Dendritic cell treated with granulocyte-macrophage colony-stimulating factor and Interleukin-4, amounts not matched to agents 40 ng/mL and 50 ng/mL, for 4 days (primary cell): ENCODE data around the gene SNHG17.
"Not testable (repeated sequence)": the region's sequence is repeated elsewhere in the genome, so short reads cannot be mapped to it uniquely, and the experiment has no call there.

Experiments used
- H3K27ac Mint-ChIP-seq: one replicate; pipeline ENCODE4 v1.8.0; 2022; ENCODE audit warnings: mild to moderate bottlenecking, mixed read lengths
- H3K27me3 Mint-ChIP-seq: one replicate; pipeline ENCODE4 v1.8.0; 2022; ENCODE audit warnings: mild to moderate bottlenecking, mixed read lengths
- H3K36me3 Mint-ChIP-seq: one replicate; pipeline ENCODE4 v1.8.0; 2022; ENCODE audit warnings: low read depth, mixed read lengths
- H3K4me1 Mint-ChIP-seq: one replicate; pipeline ENCODE4 v1.8.0; 2022; ENCODE audit warnings: low read depth, mixed read lengths
- H3K4me3 Mint-ChIP-seq: one replicate; pipeline ENCODE4 v1.8.0; 2022; ENCODE audit warnings: mild to moderate bottlenecking, moderate library complexity, mixed read lengths
- H3K9me3 Mint-ChIP-seq: one replicate; pipeline ENCODE4 v1.8.0; 2022; ENCODE audit warnings: mixed read lengths
- intact Hi-C: fragments of 100-400 bp; cut with micrococcal nuclease; formaldehyde crosslinking; loops from one replicate; pipeline ENCODE4 v1.15.0; 2022

The SNHG17 gene

DNA sequence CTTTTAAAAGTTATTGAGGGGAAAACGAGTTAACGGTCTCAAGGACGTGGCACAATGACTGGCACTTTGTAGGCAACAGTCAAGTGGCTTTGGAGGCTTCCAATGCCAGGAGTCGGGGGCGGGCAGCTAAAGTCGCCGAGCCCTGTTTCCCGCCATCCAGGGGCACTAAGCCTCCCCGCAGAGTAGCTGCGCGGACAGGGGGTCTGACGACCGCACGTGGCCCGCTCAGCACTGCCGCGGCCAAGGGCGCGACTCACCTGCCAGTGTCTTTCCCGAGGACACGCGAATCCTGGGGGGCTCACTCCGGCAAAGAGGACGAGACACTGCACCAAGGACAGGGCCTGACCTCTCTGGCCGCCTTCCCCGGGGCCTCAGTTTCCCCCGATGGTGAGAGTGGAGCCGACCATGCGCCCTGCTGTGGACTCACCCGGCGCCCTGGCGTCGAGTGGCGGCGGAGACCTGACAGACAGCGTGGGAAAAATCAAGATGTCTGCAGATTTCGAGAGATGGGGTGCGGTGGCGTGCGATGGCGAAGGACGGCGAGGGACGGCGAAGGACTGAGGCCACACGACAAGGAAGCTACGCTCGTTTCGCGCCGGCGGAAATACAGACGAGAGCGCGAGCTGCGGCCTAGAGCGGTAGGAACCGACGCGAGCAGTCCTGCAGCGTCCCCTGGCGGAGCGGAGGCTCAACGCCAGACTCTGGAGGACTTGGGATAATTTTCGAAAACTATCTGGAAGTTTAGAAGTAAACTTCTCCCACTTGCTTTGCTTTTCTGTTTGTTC is at the start of gene SNHG17:
SNHG17 (minus strand) TSS at position 559 of the 785 bp plus-strand sequence.
- no peaks in the 10 kb centered on the region for H3K9me3 Mint-ChIP-seq
- H3K27me3 Mint-ChIP-seq = peaks cover 8% of the 10 kb centered on the region
- intact Hi-C loops = loop anchor here (1.0 kb wide), 1 partner anchor 11 kb away; no protein-coding TSS in a partner anchor
- peak within 1 kb of the TSS; percentile 88 for H3K4me3 Mint-ChIP-seq
- peaks cover 50% of the 10 kb centered on the region for H3K36me3 Mint-ChIP-seq
- peak within 1 kb of the TSS; percentile 91 for H3K27ac Mint-ChIP-seq
- peaks cover 37% of the 10 kb centered on the region for H3K4me1 Mint-ChIP-seq

DNA sequence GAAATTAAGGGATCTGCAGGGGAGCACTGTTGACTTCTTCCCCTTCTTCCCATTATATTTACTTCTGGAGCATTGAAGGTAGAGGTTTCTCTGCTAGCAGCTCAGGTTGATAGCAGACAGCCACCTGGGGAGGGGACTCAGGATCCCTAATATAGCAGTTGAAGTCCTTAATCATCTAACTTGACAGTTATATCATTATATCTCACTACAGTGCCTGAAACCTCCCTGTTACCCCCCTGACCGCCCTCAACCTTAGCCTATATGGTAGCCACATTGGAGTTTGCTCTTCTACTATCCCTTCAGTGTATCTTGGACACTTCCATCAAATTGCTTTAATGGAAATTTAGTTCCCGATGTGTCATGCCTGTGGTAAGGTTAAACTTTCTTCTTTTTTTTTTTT is 44.5 kb upstream of the SNHG17 start:
- Mint-ChIP-seq H3K9me3 (no peaks in the 10 kb centered on the region), H3K27me3 (no peaks in the 10 kb centered on the region), H3K36me3 (peaks cover 33% of the 10 kb centered on the region), H3K4me3 (no peak overlapping the region), H3K4me1 (peaks cover 30% of the 10 kb centered on the region), H3K27ac (no peak overlapping the region)
- intact Hi-C loops = no loop called here

DNA sequence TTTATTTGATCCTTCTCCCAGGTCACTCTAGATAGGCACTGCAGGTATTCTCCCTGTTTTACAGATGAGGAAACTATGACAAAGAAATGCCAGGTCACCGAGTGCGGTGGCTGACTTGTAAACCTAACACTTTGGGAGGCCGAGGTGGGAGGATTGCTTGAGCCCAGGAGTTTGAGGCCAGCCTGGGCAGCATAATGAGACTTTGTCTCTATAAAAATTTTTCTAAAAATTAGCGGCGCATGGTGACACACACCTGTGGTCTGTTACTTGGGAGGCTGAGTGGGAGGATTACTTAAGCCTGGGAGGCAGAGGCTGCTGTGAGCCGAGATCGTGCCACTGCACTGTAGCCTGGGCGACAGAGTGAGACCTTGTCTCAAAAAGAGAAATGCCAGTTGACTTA is 42.6 kb upstream of the SNHG17 start:
- intact Hi-C loops = no loop called here
- Mint-ChIP-seq H3K4me3 (no peak overlapping the region), H3K36me3 (peaks cover 34% of the 10 kb centered on the region), H3K27ac (no peak overlapping the region), H3K4me1 (peaks cover 44% of the 10 kb centered on the region), H3K9me3 (no peaks in the 10 kb centered on the region), H3K27me3 (no peaks in the 10 kb centered on the region)

DNA sequence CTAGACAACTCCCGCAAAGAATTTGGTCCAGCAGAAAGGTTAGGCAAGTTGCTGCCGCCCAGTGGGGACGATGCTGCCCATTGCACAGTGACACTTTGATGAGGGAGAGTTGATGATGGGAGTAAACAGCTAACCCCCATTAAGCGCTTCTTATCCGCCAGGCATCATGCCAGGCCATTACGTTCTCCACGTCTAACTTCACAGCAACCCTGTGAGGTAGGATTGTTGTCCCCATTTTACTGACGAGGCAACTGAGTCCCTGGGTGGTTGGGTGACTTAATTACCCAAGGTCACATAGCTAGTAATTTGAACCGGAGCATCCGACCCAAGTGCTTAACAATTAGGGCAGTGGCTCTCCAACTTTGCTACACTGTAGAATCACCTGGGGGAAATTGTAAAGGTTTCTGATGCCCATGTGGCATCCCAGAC is 38.3 kb upstream of the SNHG17 start:
- Mint-ChIP-seq H3K27me3 (peaks cover 9% of the 10 kb centered on the region), H3K9me3 (no peaks in the 10 kb centered on the region), H3K36me3 (peaks cover 13% of the 10 kb centered on the region), H3K27ac (peak overlapping the region; percentile 82), H3K4me1 (peaks cover 41% of the 10 kb centered on the region), H3K4me3 (peak overlapping the region; percentile 84)
- intact Hi-C loops = no loop called here

DNA sequence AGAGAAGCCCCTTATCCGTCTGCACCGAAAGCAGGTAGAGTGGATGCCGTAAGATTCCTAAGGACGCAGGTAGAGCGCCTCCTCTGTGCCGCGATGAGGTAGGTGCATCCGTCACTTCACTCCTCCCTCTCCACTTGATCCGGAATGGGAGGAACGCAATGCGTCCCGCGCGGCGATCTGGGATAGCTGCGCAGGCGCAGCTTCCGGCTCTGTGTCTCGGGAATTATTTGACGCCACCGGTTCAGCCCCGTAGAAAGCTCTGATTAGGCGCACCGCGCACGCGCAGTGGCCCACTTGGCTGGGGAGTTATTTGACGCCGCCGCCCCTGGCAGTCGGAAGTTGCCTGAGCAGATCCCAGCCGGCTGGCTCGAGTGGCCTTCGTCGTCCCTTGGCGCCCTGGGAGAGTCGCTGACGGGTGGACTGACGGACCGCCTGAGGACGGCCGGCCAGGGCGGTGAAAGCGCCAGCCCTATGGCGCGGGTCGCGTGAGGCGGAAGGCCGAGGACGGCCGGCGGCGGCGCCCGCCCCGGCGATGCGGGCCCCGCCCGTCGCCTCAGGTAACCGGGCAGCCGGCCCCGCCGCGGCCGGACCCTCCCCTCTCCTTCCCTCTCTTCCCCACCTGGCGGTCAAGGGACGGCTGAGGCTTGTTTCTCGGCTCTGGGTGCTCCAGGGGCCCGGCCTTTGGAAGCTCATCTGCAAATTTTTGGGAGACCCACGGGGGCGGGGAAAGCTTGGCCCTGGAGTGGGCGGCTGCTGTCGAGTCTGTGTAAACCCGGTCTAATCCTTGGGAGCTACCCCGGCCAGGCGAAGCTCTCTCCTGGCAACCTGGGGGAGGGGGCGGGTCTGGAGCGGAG is 37.6 kb upstream of the SNHG17 start, which contains the start of gene RALGAPB:
RALGAPB (plus strand) TSS at position 331 of the 854 bp plus-strand sequence. CDS start 15,590 bp downstream, outside the sequence.
- peak within 1 kb of the TSS; percentile 84 for H3K4me3 Mint-ChIP-seq
- H3K4me1 Mint-ChIP-seq = peaks cover 41% of the 10 kb centered on the region
- peaks cover 11% of the 10 kb centered on the region for H3K27me3 Mint-ChIP-seq
- intact Hi-C loops = no loop called here
- peaks cover 13% of the 10 kb centered on the region for H3K36me3 Mint-ChIP-seq
- H3K9me3 Mint-ChIP-seq = no peaks in the 10 kb centered on the region
- H3K27ac Mint-ChIP-seq = peak within 1 kb of the TSS; percentile 82

DNA sequence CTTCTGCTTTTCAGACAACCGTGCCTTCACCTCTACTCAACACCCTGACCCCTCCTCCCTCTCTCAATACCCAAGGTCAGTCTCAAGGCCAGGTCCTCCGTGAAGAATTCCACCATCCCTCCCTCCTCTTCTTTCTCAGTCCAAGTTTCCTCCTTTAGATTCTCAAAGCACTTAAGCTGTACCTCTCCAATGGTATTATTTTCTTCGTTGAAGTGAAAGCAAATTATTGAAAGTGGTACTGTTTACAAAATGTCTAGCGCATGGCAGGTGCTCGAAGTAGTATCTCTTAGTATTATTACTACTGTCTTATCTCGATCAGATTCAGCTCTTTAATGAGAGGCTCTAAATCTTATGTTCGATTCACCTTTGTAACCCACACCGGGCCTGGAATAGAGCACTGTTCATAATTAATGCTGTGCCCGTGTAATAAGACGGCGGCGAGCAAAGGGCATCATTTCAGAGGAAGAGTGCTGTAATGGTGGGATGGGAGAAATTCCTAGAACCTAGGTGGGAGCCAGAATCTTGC is 36.9 kb upstream of the SNHG17 start:
- H3K36me3 Mint-ChIP-seq = peaks cover 13% of the 10 kb centered on the region
- peak overlapping the region; percentile 84 for H3K4me3 Mint-ChIP-seq
- peaks cover 11% of the 10 kb centered on the region for H3K27me3 Mint-ChIP-seq
- intact Hi-C loops = no loop called here
- peak overlapping the region; percentile 82 for H3K27ac Mint-ChIP-seq
- H3K4me1 Mint-ChIP-seq = peaks cover 41% of the 10 kb centered on the region
- no peaks in the 10 kb centered on the region for H3K9me3 Mint-ChIP-seq

DNA sequence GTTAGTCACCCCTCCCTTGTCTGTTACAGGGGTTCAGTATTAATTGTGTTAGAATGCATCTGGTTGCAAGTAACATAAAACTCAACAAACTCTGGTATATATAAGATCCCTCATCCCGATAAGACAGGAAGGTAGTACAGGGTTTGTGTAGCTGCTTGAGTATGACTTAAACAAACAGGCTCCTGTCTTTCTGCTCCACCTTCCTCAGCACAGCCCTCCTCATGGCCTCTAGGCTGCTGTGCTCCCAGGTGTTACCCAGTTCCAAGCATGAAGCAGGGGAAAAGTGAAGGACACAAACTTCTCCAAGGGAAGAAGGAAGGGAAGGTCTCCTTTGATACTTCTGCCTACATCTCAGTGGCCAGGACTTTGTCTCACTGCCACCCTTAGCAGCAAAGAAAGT is 36.1 kb upstream of the SNHG17 start:
- Mint-ChIP-seq H3K4me3 (no peak overlapping the region), H3K27ac (peak overlapping the region; percentile 82), H3K36me3 (peaks cover 13% of the 10 kb centered on the region), H3K9me3 (no peaks in the 10 kb centered on the region), H3K4me1 (peaks cover 36% of the 10 kb centered on the region), H3K27me3 (peaks cover 11% of the 10 kb centered on the region)
- intact Hi-C loops = no loop called here

DNA sequence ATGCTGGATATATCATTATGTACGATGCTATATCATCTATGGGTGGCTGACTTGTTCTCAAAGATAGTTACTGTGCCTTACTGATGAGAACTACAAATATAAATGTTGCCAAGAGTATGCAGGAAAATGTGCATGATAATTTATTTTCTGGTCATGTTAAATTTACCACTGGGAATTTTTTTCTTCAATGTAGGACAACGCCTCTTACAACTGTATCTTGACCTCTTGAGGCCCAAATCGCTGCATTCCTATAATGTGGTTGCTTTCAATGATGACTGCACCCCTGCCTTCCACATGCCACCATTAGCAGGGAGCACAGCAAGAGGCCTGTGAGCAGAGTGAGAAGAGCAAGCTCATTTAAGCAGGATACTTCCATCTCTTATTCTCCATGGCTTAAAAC is 31.9 kb upstream of the SNHG17 start:
- H3K36me3 Mint-ChIP-seq = no peaks in the 10 kb centered on the region
- no peak overlapping the region for H3K4me3 Mint-ChIP-seq
- no peaks in the 10 kb centered on the region for H3K9me3 Mint-ChIP-seq
- peaks cover 11% of the 10 kb centered on the region for H3K27me3 Mint-ChIP-seq
- intact Hi-C loops = no loop called here
- no peak overlapping the region for H3K27ac Mint-ChIP-seq
- peaks cover 4% of the 10 kb centered on the region for H3K4me1 Mint-ChIP-seq

DNA sequence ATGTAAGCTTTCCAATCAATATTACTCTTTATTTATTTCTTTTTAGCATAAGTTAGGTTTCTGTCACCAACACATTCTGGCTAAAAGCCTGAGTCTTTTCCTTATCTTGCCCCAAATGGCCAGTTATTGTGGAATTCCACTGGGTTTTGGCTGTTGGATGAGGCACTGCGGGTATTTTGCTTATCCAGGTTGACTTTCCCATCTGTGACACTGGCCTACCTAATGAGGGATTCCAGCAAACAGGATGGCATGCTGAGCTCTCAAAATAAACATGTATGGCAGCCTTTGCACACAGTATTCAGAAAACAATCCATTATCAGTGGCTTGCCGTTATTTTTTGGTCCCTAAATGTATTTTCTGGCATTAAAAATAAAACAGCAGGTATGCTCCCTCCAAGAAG is 31.0 kb upstream of the SNHG17 start:
- intact Hi-C loops = no loop called here
- Mint-ChIP-seq H3K27me3 (peaks cover 11% of the 10 kb centered on the region), H3K4me3 (no peak overlapping the region), H3K36me3 (no peaks in the 10 kb centered on the region), H3K27ac (no peak overlapping the region), H3K9me3 (no peaks in the 10 kb centered on the region), H3K4me1 (no peaks in the 10 kb centered on the region)

DNA sequence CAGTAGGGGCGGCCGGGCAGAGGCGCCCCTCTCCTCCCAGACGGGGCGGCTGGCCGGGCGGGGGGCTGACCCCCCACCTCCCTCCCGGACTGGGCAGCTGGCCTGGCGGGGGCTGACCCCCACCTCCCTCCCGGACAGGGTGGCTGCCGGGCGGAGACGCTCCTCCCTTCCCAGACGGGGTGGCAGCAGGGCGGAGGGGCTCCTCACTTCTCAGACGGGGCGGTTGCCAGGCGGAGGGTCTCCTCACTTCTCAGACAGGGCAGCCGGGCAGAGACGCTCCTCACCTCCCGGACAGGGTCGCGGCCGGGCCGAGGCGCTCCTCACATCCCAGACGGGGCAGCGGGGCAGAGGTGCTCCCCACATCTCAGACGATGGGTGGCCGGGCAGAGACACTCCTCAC is 26.4 kb upstream of the SNHG17 start:
- H3K9me3 Mint-ChIP-seq, H3K27me3 Mint-ChIP-seq, H3K27ac Mint-ChIP-seq, intact Hi-C loops, H3K4me1 Mint-ChIP-seq, H3K4me3 Mint-ChIP-seq, H3K36me3 Mint-ChIP-seq: not testable (repeated sequence)

DNA sequence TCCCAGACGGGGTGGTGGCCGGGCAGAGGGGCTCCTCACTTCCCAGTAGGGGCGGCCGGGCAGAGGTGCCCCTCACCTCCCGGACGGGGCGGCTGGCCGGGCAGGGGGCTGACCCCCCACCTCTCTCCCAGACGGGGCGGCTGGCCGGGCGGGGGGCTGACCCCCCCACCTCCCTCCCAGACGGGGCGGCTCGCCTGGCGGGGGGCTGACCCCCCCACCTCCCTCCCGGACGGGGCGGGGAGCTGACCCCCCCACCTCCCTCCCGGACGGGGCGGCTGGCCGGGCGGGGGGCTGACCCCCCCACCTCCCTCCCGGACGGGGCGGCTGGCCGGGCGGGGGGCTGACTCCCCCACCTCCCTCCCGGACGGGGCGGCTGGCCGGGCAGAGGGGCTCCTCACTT is 26.0 kb upstream of the SNHG17 start:
- H3K4me1 Mint-ChIP-seq, H3K27me3 Mint-ChIP-seq, H3K27ac Mint-ChIP-seq, intact Hi-C loops, H3K9me3 Mint-ChIP-seq, H3K36me3 Mint-ChIP-seq, H3K4me3 Mint-ChIP-seq: not testable (repeated sequence)

DNA sequence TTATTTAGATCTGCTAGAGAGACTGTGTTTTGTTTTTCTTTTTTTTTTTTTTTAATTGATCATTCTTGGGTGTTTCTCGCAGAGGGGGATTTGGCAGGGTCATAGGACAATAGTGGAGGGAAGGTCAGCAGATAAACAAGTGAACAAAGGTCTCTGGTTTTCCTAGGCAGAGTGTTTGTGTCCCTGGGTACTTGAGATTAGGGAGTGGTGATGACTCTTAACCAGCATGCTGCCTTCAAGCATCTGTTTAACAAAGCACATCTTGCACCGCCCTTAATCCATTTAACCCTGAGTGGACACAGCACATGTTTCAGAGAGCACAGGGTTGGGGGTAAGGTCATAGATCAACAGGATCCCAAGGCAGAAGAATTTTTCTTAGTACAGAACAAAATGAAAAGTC is 25.5 kb upstream of the SNHG17 start:
- intact Hi-C loops, H3K27ac Mint-ChIP-seq, H3K36me3 Mint-ChIP-seq, H3K4me3 Mint-ChIP-seq, H3K27me3 Mint-ChIP-seq, H3K9me3 Mint-ChIP-seq, H3K4me1 Mint-ChIP-seq: not testable (repeated sequence)

DNA sequence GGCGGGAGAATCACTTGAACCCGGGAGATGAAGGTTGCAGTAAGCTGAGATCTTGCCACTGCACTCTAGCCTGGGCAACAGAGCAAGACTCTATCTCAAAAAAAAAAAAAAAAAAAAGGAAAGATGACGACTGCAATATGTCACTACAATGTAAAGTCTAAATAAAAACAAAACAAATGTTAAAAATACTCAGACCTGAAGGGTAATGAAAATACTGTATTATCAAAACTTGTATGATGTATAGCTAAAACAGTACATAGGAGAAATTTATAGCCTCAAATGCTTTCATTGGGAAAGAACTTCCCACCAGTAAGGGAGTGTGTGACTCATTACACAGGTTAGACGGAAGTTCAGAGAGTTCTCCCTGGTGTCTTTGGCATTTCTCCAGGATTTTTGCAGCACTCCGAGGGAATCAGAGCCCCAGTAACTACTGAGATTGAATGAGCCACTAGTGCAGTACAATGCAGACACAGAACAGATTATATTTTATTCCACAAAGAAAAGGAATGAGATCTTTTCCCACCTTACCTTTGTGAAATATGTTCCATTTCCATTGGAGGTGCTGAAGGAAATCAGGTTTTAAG is 25.0 kb upstream of the SNHG17 start:
- intact Hi-C loops = no loop called here
- Mint-ChIP-seq H3K27me3 (peaks cover 2% of the 10 kb centered on the region), H3K4me1 (no peaks in the 10 kb centered on the region), H3K27ac (no peak overlapping the region), H3K4me3 (no peak overlapping the region), H3K9me3 (no peaks in the 10 kb centered on the region), H3K36me3 (no peaks in the 10 kb centered on the region)

DNA sequence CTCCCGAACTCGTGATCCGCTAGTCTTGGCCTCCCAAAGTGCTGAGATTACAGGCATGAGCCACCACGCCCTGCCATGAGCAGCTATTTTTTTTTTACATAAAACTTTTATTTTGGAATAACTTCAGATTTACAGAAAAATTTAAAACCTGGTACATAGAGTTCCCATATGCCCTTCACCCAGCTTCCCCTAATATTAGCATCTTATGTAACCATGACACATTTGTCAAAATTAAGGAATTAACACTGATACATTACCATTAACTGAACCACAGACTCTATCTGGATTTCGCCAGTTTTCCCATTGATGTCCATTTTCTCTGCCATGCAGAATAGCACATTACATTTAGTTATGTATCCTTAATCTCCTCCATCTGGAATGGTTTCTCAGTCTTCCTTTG is 23.2 kb upstream of the SNHG17 start:
- intact Hi-C loops = no loop called here
- peaks cover 2% of the 10 kb centered on the region for H3K27me3 Mint-ChIP-seq

More for the DNA sequence above, 23.2 kb upstream of the SNHG17 start:
- H3K9me3 Mint-ChIP-seq = no peaks in the 10 kb centered on the region
- no peaks in the 10 kb centered on the region for H3K36me3 Mint-ChIP-seq
- no peak overlapping the region for H3K27ac Mint-ChIP-seq
- no peak overlapping the region for H3K4me3 Mint-ChIP-seq
- H3K4me1 Mint-ChIP-seq = no peaks in the 10 kb centered on the region
